DND-41 (cell line): Measurements from ENCODE around the gene TMEM225.

Experiments used
- ATAC-seq: fragments of 200-7000 bp; cut with Tn5 transposase; 3 replicates; pipeline ENCODE4 v1.9.1; 2021; ENCODE audit warnings: low read depth; ENCODE audit not compliant: insufficient read depth
- DNase-seq: peaks from one replicate; pipeline ENCODE4 v3.0.0-alpha.2; 2020
- H2AFZ ChIP-seq: 2 replicates; pipeline ENCODE4 v1.6.0; 2012; ENCODE audit warnings: low read depth, low read length
- H3K27ac ChIP-seq: 2 replicates; pipeline ENCODE4 v1.5.1; 2012; ENCODE audit warnings: low read length, inconsistent platforms
- H3K27me3 ChIP-seq: fragments of 200-600 bp; sonication (generic); 2 replicates; pipeline ENCODE4 v1.6.0; 2012; ENCODE audit warnings: low read length, mild to moderate bottlenecking, inconsistent platforms; ENCODE audit not compliant: insufficient read depth, poor library complexity
- H3K36me3 ChIP-seq: 2 replicates; pipeline ENCODE4 v1.5.1; 2012; ENCODE audit warnings: low read length, inconsistent platforms; ENCODE audit not compliant: insufficient read depth
- H3K4me1 ChIP-seq: 2 replicates; pipeline ENCODE4 v1.5.1; 2012; ENCODE audit warnings: mild to moderate bottlenecking, low read length; ENCODE audit not compliant: insufficient read depth
- H3K4me2 ChIP-seq: 2 replicates; pipeline ENCODE4 v1.6.0; 2012; ENCODE audit warnings: mild to moderate bottlenecking, moderate library complexity, low read length, inconsistent platforms; ENCODE audit not compliant: insufficient read depth
- H3K4me3 ChIP-seq, 2 experiments: fragments of 200-600 bp in 1 of 2; shearing (Covaris generic) in 1 of 2; 2 replicates each; pipeline ENCODE4 v1.5.1; 2012 to 2016; ENCODE audit warnings: inconsistent platforms in 2 of 2, low read length in 2 of 2, mild to moderate bottlenecking in 2 of 2, low read depth in 1 of 2, moderate library complexity in 1 of 2
- H3K79me2 ChIP-seq: 2 replicates; pipeline ENCODE4 v1.6.0; 2012; ENCODE audit warnings: low read length, inconsistent platforms; ENCODE audit not compliant: insufficient read depth
- H3K9ac ChIP-seq: 2 replicates; pipeline ENCODE4 v1.6.0; 2012; ENCODE audit warnings: low read depth, mild to moderate bottlenecking, inconsistent platforms, low read length, moderate library complexity
- H3K9me3 ChIP-seq: 2 replicates; pipeline ENCODE4 v1.5.1; 2012; ENCODE audit warnings: low read length, moderate library complexity, mild to moderate bottlenecking, inconsistent platforms; ENCODE audit not compliant: insufficient read depth, severe bottlenecking
- H4K20me1 ChIP-seq: 2 replicates; pipeline ENCODE4 v1.6.0; 2012; ENCODE audit warnings: low read length; ENCODE audit not compliant: insufficient read depth
- CTCF ChIP-seq: IDR thresholded peaks from 2 replicates; pipeline ENCODE4 v1.5.1; 2012; ENCODE audit warnings: borderline replicate concordance, low read length, moderate library complexity, mild to moderate bottlenecking; ENCODE audit not compliant: poor library complexity, severe bottlenecking; ENCODE audit errors: extremely low read depth
- EZH2 ChIP-seq: IDR thresholded peaks from 3 replicates; pipeline ENCODE4 v1.6.1; 2012; ENCODE audit warnings: borderline replicate concordance, low read depth, mild to moderate bottlenecking, moderate library complexity, low read length, inconsistent platforms; ENCODE audit not compliant: severe bottlenecking

Gene TMEM225

DNA sequence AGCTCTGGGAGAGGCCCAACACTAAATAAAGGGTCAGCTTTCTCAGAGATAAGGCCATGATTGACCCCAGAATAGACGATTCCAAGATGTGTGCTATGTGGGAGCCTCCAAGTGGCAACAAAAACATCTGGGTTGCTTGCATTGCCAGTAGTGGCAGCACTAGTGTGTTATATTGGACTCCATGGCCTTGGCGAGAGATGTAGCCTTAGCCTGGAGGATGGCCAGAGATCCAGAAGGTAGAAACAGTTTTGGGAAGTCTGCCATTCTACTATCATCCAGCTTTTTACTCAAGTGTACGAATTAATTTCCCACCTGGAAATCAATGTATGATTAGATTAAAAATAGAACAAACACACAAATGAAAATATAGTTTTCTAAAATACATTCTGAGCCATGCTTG is 19.5 kb upstream of the TMEM225 start:
- Histone ChIP-seq H3K9me3 (no peaks in the 10 kb centered on the region), H3K27me3 (peaks cover 2% of the 10 kb centered on the region), H3K4me1 (no peaks in the 10 kb centered on the region), H3K27ac (no peak overlapping the region), H3K4me3 (no peak overlapping the region), H4K20me1 (no peaks in the 10 kb centered on the region), H3K36me3 (no peaks in the 10 kb centered on the region), H3K79me2 (no peaks in the 10 kb centered on the region), H3K4me2 (no peak overlapping the region), H3K9ac (no peak overlapping the region), H2AFZ (no peak overlapping the region)
- DNase-seq (no peak), ATAC-seq (no peak)
- no peak for TF ChIP-seq CTCF
- no peak for TF ChIP-seq EZH2

DNA sequence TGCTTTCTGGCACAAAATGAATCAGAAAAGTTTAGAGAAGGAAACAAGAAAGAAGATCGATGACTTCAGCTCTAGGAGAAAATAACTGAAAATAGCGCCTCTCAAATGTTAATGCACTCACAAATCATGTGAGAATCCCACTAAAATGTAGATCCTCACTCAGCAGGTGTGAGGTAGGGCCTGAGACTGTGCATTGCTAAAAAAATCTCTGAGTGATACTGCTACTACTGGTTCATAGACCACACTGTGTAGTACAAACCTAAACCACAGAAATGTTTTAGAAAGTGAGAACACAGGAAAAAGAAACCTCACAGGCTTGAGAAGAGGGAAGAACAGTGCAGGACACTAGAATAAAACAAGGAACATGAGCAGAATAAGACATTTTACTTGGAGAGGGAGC is 18.5 kb upstream of the TMEM225 start:
- Histone ChIP-seq H3K79me2 (no peaks in the 10 kb centered on the region), H3K4me3 (no peak overlapping the region), H3K27ac (no peak overlapping the region), H3K36me3 (no peaks in the 10 kb centered on the region), H3K4me2 (no peak overlapping the region), H4K20me1 (no peaks in the 10 kb centered on the region), H3K9me3 (no peaks in the 10 kb centered on the region), H2AFZ (no peak overlapping the region), H3K9ac (no peak overlapping the region), H3K27me3 (peaks cover 2% of the 10 kb centered on the region), H3K4me1 (no peaks in the 10 kb centered on the region)
- DNase-seq: no peak
- no peak for TF ChIP-seq EZH2
- no peak for TF ChIP-seq CTCF
- ATAC-seq: no peak

DNA sequence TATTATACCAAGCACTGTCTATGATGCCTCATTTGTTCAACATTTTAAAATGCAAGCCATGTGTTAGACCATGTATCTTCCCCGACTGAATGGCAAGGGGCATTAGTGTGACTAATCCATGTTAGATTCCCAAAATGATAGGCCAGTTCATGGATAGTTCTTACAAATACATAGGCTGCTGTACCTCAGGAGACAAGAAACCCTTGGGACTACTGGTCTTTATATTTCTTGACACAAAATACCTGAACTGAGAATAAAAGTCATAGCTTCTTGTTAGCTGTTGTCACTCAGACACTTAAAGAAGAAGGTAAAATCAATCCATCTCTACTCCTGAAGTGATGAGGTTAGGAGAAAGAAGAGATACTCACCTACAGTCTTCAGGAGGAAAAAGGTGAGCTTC is 16.4 kb upstream of the TMEM225 start, which contains the start of gene OR8D4:
Gene OR8D4 (plus strand): TSS at position 301 of the 400 bp plus-strand sequence. CDS start 4,265 bp downstream, outside the sequence.
- ATAC-seq: no peak

More for the DNA sequence above, 16.4 kb upstream of the TMEM225 start, which contains the start of gene OR8D4:
- TF ChIP-seq EZH2 (no peak), CTCF (no peak)
- Histone ChIP-seq H3K4me1 (no peaks in the 10 kb centered on the region), H3K9me3 (no peaks in the 10 kb centered on the region), H3K4me3 (no peak within 1 kb of the TSS), H3K79me2 (no peaks in the 10 kb centered on the region), H3K27ac (no peak within 1 kb of the TSS), H2AFZ (no peak within 1 kb of the TSS), H3K36me3 (no peaks in the 10 kb centered on the region), H3K27me3 (peaks cover 2% of the 10 kb centered on the region), H3K4me2 (no peak within 1 kb of the TSS), H4K20me1 (no peaks in the 10 kb centered on the region), H3K9ac (no peak within 1 kb of the TSS)
- DNase-seq: no peak
